Keratinocyte (primary cell): ENCODE results near the gene CBL.

Experiments
- CTCF ChIP-seq, 3 experiments: IDR thresholded peaks in 1 of 3; conservative IDR thresholded peaks in 1 of 3; optimal IDR thresholded peaks in 1 of 3; 2 replicates in 2 of 3; 3 replicates in 1 of 3; pipeline versions ENCODE3 to v1.5.1; 2011; ENCODE audit warnings: low read length in 3 of 3, mild to moderate bottlenecking in 3 of 3, moderate library complexity in 2 of 3, control low read depth in 1 of 3, inconsistent platforms in 1 of 3; ENCODE audit not compliant: insufficient read depth in 2 of 3; ENCODE audit errors: extremely low read depth in 1 of 3
- EZH2 ChIP-seq: IDR thresholded peaks from one replicate; pipeline ENCODE4 v1.6.1; 2012; ENCODE audit warnings: inconsistent platforms, mild to moderate bottlenecking, low read length, moderate library complexity

GRCh38 chr11:119192111-119192510 is 14.0 kb upstream of the CBL start:
- TF ChIP-seq CTCF (optimal IDR thresholded peaks at IDR 0.05 in 1 of 3, IDR thresholded peaks at IDR 0.05 in 1 of 3, conservative IDR thresholded peaks at IDR 0.05 in 1 of 3; ENCODE audit: extremely low read depth in 1 of 3, insufficient read depth in 2 of 3, low read length in 3 of 3), result no peak
- no peak for TF ChIP-seq EZH2
